Hindlimb muscle (tissue), 1 donor: ENCODE results near the gene MYO9A. TPM values are rescaled to one million over a fixed set of nuclear protein-coding genes. Genes with fewer than 3 reads are reported as not detected.

ENCODE experiments used
- DNase-seq: peaks from one replicate; pipeline ENCODE4 v3.0.0-alpha.2; 2013
- polyA plus RNA-seq: library from polyadenylated mRNA; unstranded; fragments of 120-200 nt; gene quantifications from one replicate; pipeline ENCODE4 v1.2.1, GENCODE V29; 2013; ENCODE audit not compliant: insufficient read length

MYO9A gene
- polyA plus RNA-seq, 1 donor, result 33.3 TPM

GRCh38 chr15:71807691-71808091 lies 310.3 kb downstream of the MYO9A start:
- DNase-seq, result no peak

GRCh38 chr15:71807125-71807629 lies 310.8 kb downstream of the MYO9A start:
- no peak for DNase-seq

DNA sequence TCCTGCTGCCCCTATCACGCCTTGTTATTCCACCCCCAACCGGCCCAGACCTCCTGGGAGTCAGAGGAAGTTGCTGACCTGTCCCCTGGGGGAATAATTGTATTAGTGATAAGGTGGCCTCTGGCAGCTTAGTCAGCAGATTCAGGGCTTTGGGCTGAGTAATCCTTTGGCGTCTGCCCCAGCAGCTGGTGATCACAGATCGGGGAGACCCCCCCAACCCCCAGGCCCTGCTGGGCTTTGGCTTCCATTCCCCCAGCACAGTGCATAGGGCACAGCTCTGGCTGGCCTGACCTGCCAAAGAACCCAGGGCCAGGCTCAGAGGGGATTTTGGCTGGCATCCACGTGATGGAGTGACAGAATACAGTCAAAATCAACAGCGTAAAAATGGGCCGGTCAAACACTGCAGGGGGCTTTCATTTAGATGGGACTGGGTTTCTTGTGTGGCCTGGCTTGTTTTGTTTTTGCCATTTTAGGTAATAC lies 311.5 kb downstream of the MYO9A start:
- no peak for DNase-seq

GRCh38 chr15:71804695-71805470 lies 313.1 kb downstream of the MYO9A start:
- DNase-seq, result no peak

- DNase-seq, result no peak
These were observed 313.7 kb downstream of the MYO9A start for GRCh38 chr15:71804226-71804625.

GRCh38 chr15:71802770-71803169 lies 315.2 kb downstream of the MYO9A start:
- DNase-seq, result no peak

DNA sequence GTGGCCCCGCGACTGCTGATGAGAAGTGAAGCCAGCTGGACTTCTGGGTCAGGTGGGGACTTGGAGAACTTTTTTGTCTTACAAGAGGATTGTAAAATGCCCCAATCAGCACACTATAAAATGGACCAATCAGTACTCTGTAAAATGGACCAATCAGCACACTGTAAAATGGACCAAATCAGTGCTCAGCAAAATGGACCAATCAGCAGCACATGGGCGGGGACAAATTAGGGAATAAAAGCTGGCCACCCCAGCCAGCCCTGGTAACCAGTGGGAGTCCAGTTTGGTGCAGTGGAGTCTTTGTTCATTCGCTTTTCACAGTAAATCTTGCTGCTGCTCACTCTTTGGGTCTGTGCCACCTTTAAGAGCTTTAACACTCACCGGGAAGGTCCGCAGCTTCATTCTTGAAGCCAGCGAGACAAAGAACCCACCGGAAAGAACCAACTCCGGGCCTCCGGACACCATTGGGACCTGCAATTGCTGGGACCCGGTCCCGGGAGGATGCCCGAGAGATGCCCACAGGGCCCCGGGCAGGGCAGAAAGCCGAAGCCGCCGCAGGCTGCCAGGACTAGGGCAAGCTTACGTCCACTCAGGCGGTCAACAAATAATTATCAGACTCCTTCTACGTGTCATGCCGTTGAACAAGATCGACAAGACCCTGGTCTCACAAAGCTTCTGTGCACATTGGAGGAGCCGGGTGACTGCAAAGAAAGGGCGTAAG lies 315.9 kb downstream of the MYO9A start:
- no peak for DNase-seq

DNA sequence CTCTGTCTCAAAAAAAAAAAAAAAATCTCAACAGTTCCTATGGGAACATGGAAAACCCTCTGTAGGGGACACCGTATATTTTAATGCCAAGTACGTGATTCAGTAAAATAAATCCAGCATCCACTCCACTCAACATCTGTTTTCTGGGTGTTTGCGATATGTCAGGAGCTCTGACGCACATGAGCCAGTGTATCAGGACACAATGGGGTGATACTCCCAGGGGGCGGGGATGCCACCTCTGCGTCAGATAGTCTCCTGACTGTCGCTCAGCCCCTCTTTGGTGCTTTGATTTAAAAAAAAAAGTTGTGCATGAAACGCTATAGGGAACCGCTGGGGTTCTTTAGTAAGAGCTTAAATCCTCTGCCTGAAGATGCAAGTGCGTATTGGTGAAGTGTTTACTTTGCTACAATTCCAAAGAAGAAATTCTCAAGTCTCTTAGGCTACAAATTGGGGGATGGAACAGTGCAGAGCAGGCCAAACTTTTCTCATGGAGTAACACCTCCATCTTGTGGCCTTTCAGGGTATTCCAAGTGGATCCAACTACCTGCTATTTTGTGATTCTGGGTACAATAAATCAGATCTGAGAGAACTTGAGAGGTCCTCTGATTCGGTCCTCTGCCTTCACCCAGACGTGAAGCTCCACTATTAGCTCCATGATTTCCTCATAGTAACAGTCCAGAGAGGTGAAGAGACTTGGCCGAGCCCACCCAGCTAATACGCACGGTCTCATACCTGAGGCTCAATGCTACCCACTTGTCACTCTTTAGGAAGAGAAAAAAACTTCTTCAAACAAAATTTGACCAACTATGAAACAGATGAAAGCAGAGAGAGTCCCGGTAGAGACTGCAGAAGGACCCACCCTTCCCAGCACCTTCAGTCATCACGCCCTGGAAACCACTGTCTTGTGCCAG lies 316.9 kb downstream of the MYO9A start:
- peak; percentile 82 for DNase-seq

DNA sequence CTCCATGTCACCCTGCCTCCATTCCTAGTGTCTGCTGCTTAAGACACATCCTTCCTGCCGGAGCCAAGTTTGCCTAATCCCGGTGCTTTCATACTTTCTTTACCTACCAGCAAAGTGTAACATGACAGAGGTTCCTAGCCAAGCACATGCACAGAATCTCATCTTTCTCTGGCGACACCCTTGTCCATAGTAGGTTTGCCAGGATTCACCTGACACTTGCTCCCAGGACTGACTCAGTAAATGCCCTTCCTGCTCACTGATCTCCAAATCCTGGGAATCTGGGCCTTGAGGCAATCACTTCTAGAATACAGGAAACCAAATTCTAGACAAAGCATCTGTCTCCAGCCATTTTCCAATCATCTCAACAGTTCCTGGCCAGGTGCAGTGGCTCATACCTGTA lies 317.8 kb downstream of the MYO9A start:
- no peak for DNase-seq

GRCh38 chr15:71798641-71799040 lies 319.3 kb downstream of the MYO9A start:
- DNase-seq, result no peak

- DNase-seq, result no peak
These were observed 325.4 kb downstream of the MYO9A start for GRCh38 chr15:71792521-71792920.

DNA sequence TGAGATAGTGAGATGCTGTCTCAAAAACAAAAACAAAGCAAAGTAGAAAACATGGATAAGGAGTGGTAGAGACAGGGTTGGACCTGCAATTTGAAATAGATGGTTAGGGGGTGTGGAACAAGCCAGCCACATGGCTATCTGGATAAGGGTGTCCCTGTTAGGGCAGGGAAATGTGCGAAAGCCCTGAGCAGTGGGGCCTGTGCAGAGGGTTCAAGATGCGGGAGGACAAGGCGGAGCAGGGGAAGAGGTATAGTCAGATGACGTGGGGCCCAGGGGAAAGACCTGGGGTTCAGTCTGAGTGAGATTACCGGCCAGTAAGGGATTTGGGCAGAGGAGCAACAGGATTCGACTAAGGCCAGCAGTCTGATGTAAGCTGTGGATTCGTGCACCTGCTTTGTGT lies 326.0 kb downstream of the MYO9A start:
- no peak for DNase-seq

DNA sequence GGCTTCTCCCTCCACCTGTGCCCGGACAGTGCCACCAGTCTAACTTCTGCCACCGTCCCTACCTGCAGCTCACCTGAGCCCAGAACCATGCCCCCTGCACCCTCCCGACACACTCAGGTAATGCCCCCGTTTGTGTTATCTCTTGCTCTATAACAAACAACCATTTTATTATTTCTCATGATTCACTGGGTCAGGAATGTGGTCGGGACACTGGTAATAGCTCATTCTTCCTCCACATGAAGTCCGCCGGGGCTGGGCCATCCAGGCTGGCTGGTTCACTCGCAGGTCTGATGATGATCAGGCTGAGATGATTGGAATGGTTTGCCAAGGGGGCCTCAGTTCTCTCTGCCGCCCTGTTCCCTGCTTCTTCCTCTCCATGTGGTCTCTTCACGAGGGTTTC lies 327.9 kb downstream of the MYO9A start:
- no peak for DNase-seq

DNA sequence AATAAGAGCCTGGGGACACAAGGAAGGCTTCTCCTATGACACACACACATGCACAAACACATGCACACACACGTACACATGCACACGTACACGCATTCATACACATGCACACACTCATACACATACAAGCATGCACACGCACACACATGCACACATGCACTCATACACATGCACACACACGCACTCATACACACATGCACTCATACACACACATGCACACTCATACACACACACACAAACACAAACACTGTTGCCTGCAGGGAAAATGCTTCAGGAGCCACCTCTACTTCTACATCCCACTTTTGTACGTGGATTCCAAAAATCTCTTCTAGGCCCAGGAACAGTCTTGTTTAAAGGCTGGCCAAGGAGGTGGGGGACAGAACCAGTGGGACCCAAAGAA lies 328.3 kb downstream of the MYO9A start:
- no peak for DNase-seq

DNA sequence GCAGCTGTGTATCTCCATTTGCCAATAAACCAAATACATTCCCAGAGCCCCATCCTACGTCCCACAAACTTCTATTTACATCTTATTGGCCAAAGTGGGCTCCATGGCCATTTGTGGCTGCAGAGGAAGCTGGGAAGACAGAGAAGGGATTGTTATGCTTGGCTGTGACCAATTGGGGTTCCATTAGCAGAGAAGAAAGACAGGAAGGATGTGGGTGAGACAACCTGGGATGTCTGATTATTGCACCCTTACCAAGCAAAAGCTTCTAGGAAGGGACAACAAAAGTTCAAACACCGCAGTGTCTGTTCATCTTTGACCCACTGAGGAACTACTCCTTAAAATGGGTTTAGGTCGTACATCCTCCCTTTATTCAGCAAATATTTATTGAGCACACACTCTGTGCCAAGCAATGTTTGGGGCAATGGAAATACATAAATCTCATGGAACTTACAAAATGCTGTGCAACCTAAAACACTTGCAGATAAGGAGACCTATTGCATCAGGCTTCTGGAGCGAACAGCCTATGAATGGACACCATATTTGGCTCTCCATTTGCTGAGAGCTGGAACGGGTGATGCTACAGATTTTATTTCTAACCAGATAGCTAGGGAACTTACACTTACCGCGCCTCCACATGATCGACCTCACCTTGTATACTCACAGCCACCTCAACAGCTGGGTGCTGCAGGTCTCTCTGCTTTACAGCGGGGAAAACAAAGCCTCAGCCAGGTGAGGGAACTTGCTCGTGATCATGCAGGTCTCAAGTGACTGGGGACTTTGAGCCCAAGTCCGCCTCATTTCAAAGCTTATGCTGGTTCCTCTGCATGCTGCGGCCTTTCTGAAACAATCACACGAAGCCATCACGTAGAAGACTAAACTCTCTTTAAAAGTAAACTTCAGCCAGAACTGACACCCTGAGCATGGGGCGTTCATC lies 329.0 kb downstream of the MYO9A start:
- DNase-seq, result no peak

- no peak for DNase-seq
These were observed 331.3 kb downstream of the MYO9A start for GRCh38 chr15:71786673-71787072.

- no peak for DNase-seq
These were observed 332.0 kb downstream of the MYO9A start for GRCh38 chr15:71785996-71786395.

DNA sequence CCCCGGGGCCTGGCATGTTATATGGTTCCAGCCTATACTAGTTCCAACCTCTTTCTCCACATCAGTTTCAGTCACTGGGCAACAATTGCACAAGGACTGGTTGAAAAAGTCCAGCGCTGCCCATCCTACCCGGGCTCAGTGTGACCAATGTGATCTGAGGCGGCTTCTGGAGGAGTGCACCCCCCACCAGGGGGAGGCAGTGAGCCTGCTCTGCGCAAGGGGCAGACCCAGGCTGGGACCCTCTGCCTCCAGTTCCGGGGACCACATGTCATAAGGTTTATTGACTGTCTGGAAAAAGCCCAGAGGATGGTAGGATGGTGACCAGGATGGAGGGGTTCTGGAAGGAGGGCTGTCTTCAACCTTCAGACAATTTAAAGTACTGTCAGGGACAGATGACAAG lies 333.2 kb downstream of the MYO9A start:
- no peak for DNase-seq

DNA sequence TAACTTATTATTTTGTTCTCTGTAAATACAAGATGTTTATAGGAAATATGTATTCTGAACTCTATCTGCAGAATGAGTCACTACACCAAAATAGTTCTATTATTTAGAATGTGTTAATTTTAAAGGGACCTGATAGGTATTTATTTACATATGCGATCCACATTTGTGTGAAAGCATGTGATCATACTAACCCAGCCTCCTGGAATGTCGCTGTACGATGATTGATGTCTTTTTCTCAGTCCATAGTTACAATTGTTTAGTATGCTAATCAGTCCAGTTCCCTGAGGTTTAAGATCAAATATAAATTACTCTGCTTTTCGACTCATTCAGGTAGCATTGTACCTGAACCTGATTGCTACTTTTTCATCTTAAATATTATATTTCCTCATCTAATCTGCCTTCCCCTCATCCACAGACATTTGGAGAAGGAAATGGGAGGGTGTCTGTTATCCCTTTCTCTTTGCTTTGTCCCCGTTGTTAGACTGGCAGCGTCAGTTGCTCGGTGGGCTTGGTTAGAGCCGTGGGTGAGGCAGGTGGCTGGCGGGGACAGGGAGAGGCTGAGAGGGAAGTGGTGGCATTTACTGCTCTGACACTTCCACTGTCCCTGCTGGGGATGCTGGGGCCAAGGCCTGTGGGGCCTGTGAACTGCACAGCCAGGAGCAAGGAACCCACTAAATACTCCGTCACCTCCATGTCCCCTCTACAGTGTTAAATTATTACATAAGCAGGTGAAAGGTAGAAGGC lies 335.4 kb downstream of the MYO9A start:
- no peak for DNase-seq

DNA sequence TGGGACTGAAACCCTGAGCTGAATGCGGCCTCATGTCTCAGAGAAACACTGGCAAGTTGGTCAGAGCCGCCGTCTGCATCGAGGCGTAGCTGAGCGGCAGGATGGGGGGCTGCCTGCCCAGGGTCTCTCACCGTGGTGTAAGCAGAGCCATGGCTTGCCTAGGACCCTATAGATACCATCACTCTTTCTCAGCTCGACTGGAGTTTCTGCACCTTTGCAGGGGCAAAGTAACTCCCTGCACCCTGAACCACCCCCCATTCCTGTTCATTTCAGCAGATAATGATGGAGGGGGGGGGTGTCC lies 336.0 kb downstream of the MYO9A start:
- DNase-seq, result no peak
